Progenitor cell of endocrine pancreas (in vitro differentiated cells): ENCODE results near the gene DNAJA3. TPM values are rescaled to one million over a fixed set of nuclear protein-coding genes. Genes with fewer than 3 reads are reported as not detected.

Source experiments
- DNase-seq: peaks from one replicate; pipeline ENCODE4 v3.0.0; 2021; ENCODE audit warnings: low spot score; ENCODE audit not compliant: unreplicated experiment
- H3K27ac Mint-ChIP-seq: 2 replicates; pipeline ENCODE4 v1.8.0; 2021; ENCODE audit warnings: mild to moderate bottlenecking, moderate library complexity, mixed read lengths
- H3K27me3 Mint-ChIP-seq: 2 replicates; pipeline ENCODE4 v1.8.0; 2021; ENCODE audit warnings: mixed read lengths
- H3K36me3 Mint-ChIP-seq: 2 replicates; pipeline ENCODE4 v1.8.0; 2022; ENCODE audit warnings: mixed read lengths; ENCODE audit not compliant: insufficient read depth
- H3K4me1 Mint-ChIP-seq: 2 replicates; pipeline ENCODE4 v1.8.0; 2021; ENCODE audit warnings: low read depth, mixed read lengths
- H3K4me3 Mint-ChIP-seq: 2 replicates; pipeline ENCODE4 v1.8.0; 2021; ENCODE audit warnings: low read depth, mild to moderate bottlenecking, moderate library complexity, mixed read lengths
- H3K9me3 Mint-ChIP-seq: 2 replicates; pipeline ENCODE4 v1.8.0; 2021; ENCODE audit warnings: low read depth, mixed read lengths
- CTCF ChIP-seq: fragments of 200-600 bp; sonication (generic); IDR thresholded peaks from one replicate; pipeline ENCODE4 v1.5.0; 2021; ENCODE audit warnings: antibody characterized with exemption, mild to moderate bottlenecking; ENCODE audit not compliant: unreplicated experiment
- total RNA-seq: library from RNA; stranded (reverse); gene quantifications from 2 replicates; pipeline ENCODE4 v1.2.1, GENCODE V29; 2021

The DNAJA3 gene
- total RNA-seq, 1 donor from 2014 or later: 42.3 TPM

- DNase-seq: no peak
- H3K9me3 Mint-ChIP-seq: no peaks in the 10 kb centered on the region
- H3K4me1 Mint-ChIP-seq: no peaks in the 10 kb centered on the region
- H3K27me3 Mint-ChIP-seq: no peaks in the 10 kb centered on the region
- H3K4me3 Mint-ChIP-seq: no peak overlapping the region
- no peak for TF ChIP-seq CTCF
- peaks cover 21% of the 10 kb centered on the region for H3K36me3 Mint-ChIP-seq
- no peak overlapping the region for H3K27ac Mint-ChIP-seq
These were observed 18.3 kb downstream of the DNAJA3 start for GRCh38 chr16:4443986-4444385.

GRCh38 chr16:4450430-4450829, 24.8 kb downstream of the DNAJA3 start:
- Mint-ChIP-seq H3K27ac (no peak overlapping the region), H3K36me3 (peaks cover 4% of the 10 kb centered on the region), H3K4me1 (no peaks in the 10 kb centered on the region), H3K27me3 (no peaks in the 10 kb centered on the region), H3K4me3 (no peak overlapping the region), H3K9me3 (no peaks in the 10 kb centered on the region)
- DNase-seq: no peak
- TF ChIP-seq CTCF: no peak

- no peaks in the 10 kb centered on the region for H3K4me1 Mint-ChIP-seq
- peaks cover 5% of the 10 kb centered on the region for H3K36me3 Mint-ChIP-seq
- no peaks in the 10 kb centered on the region for H3K9me3 Mint-ChIP-seq
- no peak for TF ChIP-seq CTCF
- no peaks in the 10 kb centered on the region for H3K27me3 Mint-ChIP-seq
- H3K27ac Mint-ChIP-seq: no peak overlapping the region
- no peak overlapping the region for H3K4me3 Mint-ChIP-seq
- no peak for DNase-seq
These were observed 25.4 kb downstream of the DNAJA3 start for GRCh38 chr16:4450931-4451519.

GRCh38 chr16:4452674-4453073, 27.0 kb downstream of the DNAJA3 start:
- Mint-ChIP-seq H3K4me1 (no peaks in the 10 kb centered on the region), H3K9me3 (no peaks in the 10 kb centered on the region), H3K36me3 (peaks cover 5% of the 10 kb centered on the region), H3K4me3 (no peak overlapping the region), H3K27me3 (no peaks in the 10 kb centered on the region), H3K27ac (no peak overlapping the region)
- no peak for DNase-seq
- TF ChIP-seq CTCF: no peak

- TF ChIP-seq CTCF: no peak
- H3K4me1 Mint-ChIP-seq: no peaks in the 10 kb centered on the region
- no peak overlapping the region for H3K27ac Mint-ChIP-seq
- H3K9me3 Mint-ChIP-seq: no peaks in the 10 kb centered on the region
- no peak overlapping the region for H3K4me3 Mint-ChIP-seq
- DNase-seq: no peak
- no peaks in the 10 kb centered on the region for H3K27me3 Mint-ChIP-seq
- peaks cover 5% of the 10 kb centered on the region for H3K36me3 Mint-ChIP-seq
These were observed 29.0 kb downstream of the DNAJA3 start for GRCh38 chr16:4454623-4455022.
